WTC11 (cell line): Measurements from ENCODE around the gene POMGNT2. TPM values are rescaled to one million over a fixed set of nuclear protein-coding genes. Genes with fewer than 3 reads are reported as not detected.

Source experiments
- ATAC-seq: fragments of 200-7000 bp; cut with Tn5 transposase; 2 replicates; pipeline ENCODE4 v1.10.0; 2021; ENCODE audit warnings: mild to moderate bottlenecking, moderate library complexity
- CTCF ChIA-PET: fragments of 300-600 bp; sonication (Branson Sonifier 250); formaldehyde crosslinking; loops from one replicate; lab custom pipeline; 2021; ENCODE audit warnings: antibody characterized with exemption; lab: Charles Lee
- POLR2A ChIA-PET: fragments of 350-600 bp; sonication (Branson Sonifier 250); formaldehyde crosslinking; loops from one replicate; lab custom pipeline; 2021; ENCODE audit warnings: antibody characterized with exemption; lab: Charles Lee
- DNase-seq: peaks from one replicate; pipeline ENCODE4 v3.0.0; 2021; ENCODE audit warnings: low spot score
- H3K27ac Mint-ChIP-seq: 2 replicates; pipeline ENCODE4 v1.8.0; 2021; ENCODE audit warnings: mixed read lengths
- H3K27me3 Mint-ChIP-seq: 2 replicates; pipeline ENCODE4 v1.8.0; 2021; ENCODE audit warnings: low read depth, mild to moderate bottlenecking, moderate library complexity, mixed read lengths
- H3K36me3 Mint-ChIP-seq: 2 replicates; pipeline ENCODE4 v1.8.0; 2021; ENCODE audit warnings: mixed read lengths
- H3K4me1 Mint-ChIP-seq: 2 replicates; pipeline ENCODE4 v1.8.0; 2022; ENCODE audit warnings: mixed read lengths
- H3K4me3 Mint-ChIP-seq: 2 replicates; pipeline ENCODE4 v1.8.0; 2021; ENCODE audit warnings: mild to moderate bottlenecking, moderate library complexity, mixed read lengths
- H3K9me3 Mint-ChIP-seq: 2 replicates; pipeline ENCODE4 v1.8.0; 2021; ENCODE audit warnings: mixed read lengths
- ATF1 ChIP-seq: sonication (generic); formaldehyde crosslinking; IDR thresholded peaks from 2 replicates; pipeline ENCODE4 v1.8.1; 2023; ENCODE audit warnings: mild to moderate bottlenecking, moderate library complexity, missing genetic modification reagents
- CREM ChIP-seq: sonication (generic); formaldehyde crosslinking; IDR thresholded peaks from 2 replicates; pipeline ENCODE4 v1.8.1; 2022; ENCODE audit warnings: mild to moderate bottlenecking, missing genetic modification reagents, moderate library complexity
- ELF4 ChIP-seq: sonication (generic); formaldehyde crosslinking; IDR thresholded peaks from 2 replicates; pipeline ENCODE4 v1.8.1; 2022; ENCODE audit warnings: low read depth, mild to moderate bottlenecking, moderate library complexity, missing genetic modification reagents
- EMX1 ChIP-seq: fragments of 250-450 bp; sonication (Bioruptor Pico); IDR thresholded peaks from 2 replicates; pipeline ENCODE4 v1.8.0; 2021; ENCODE audit warnings: mild to moderate bottlenecking
- FOXJ3 ChIP-seq: sonication (generic); formaldehyde crosslinking; IDR thresholded peaks from 2 replicates; pipeline ENCODE4 v1.9.0; 2021; ENCODE audit warnings: missing genetic modification reagents, mild to moderate bottlenecking, borderline replicate concordance
- FOXK1 ChIP-seq: sonication (generic); formaldehyde crosslinking; IDR thresholded peaks from 2 replicates; pipeline ENCODE4 v1.8.0; 2022; ENCODE audit warnings: mild to moderate bottlenecking, moderate library complexity, missing genetic modification reagents
- IRF2 ChIP-seq: sonication (generic); formaldehyde crosslinking; IDR thresholded peaks from 2 replicates; pipeline ENCODE4 v1.8.0; 2022; ENCODE audit warnings: low read depth, missing genetic modification reagents, borderline replicate concordance
- MYBL2 ChIP-seq: sonication (generic); formaldehyde crosslinking; IDR thresholded peaks from 2 replicates; pipeline ENCODE4 v1.8.1; 2023; ENCODE audit warnings: mild to moderate bottlenecking, moderate library complexity, missing genetic modification reagents
- NFATC4 ChIP-seq: fragments of 250-450 bp; sonication (Bioruptor Pico); IDR thresholded peaks from 2 replicates; pipeline ENCODE4 v1.9.0; 2021; ENCODE audit warnings: mild to moderate bottlenecking
- NR1H2 ChIP-seq: sonication (generic); formaldehyde crosslinking; IDR thresholded peaks from 2 replicates; pipeline ENCODE4 v1.9.0; 2021; ENCODE audit warnings: mild to moderate bottlenecking, moderate library complexity, missing genetic modification reagents
- SMAD3 ChIP-seq: sonication (generic); formaldehyde crosslinking; IDR thresholded peaks from 2 replicates; pipeline ENCODE4 v1.8.0; 2022; ENCODE audit warnings: missing genetic modification reagents, mild to moderate bottlenecking, borderline replicate concordance
- ZNF121 ChIP-seq: sonication (generic); formaldehyde crosslinking; IDR thresholded peaks from 2 replicates; pipeline ENCODE4 v1.8.0; 2023; ENCODE audit warnings: missing genetic modification reagents
- ZNF317 ChIP-seq: sonication (generic); formaldehyde crosslinking; IDR thresholded peaks from 2 replicates; pipeline ENCODE4 v1.8.1; 2023; ENCODE audit warnings: low read depth, mild to moderate bottlenecking, moderate library complexity, missing genetic modification reagents, borderline replicate concordance
- ZNF396 ChIP-seq: fragments of 250-450 bp; sonication (Bioruptor Pico); IDR thresholded peaks from 2 replicates; pipeline ENCODE4 v1.8.0; 2021; ENCODE audit warnings: mild to moderate bottlenecking, moderate library complexity, borderline replicate concordance
- total RNA-seq: library from RNA; stranded (reverse); gene quantifications from 3 replicates; pipeline ENCODE4 v1.2.3, GENCODE V29; 2021
- TF ChIP-seq, protein P1 (sequence below): sonication (generic); formaldehyde crosslinking; IDR thresholded peaks from 2 replicates; pipeline ENCODE4 v1.8.1; 2023; ENCODE audit warnings: mild to moderate bottlenecking, missing genetic modification reagents, moderate library complexity
- TF ChIP-seq, protein P2 (sequence below): sonication (generic); formaldehyde crosslinking; conservative IDR thresholded peaks from 2 replicates; pipeline ENCODE4 v1.8.1; 2023; ENCODE audit warnings: mild to moderate bottlenecking, low read depth, missing genetic modification reagents, moderate library complexity
- TF ChIP-seq, protein P3 (sequence below): fragments of 250-450 bp; sonication (Bioruptor Pico); IDR thresholded peaks from 2 replicates; pipeline ENCODE4 v1.9.0; 2021; ENCODE audit warnings: moderate library complexity, mild to moderate bottlenecking, inconsistent platforms, borderline replicate concordance
- TF ChIP-seq, protein P4 (sequence below): fragments of 250-450 bp; sonication (Bioruptor Pico); IDR thresholded peaks from 2 replicates; pipeline ENCODE4 v1.9.0; 2021; ENCODE audit warnings: mild to moderate bottlenecking
- TF ChIP-seq, protein P5 (sequence below): sonication (generic); formaldehyde crosslinking; IDR thresholded peaks from 2 replicates; pipeline ENCODE4 v1.8.1; 2023; ENCODE audit warnings: mild to moderate bottlenecking, missing genetic modification reagents, moderate library complexity
- TF ChIP-seq, protein P6 (sequence below): sonication (generic); formaldehyde crosslinking; IDR thresholded peaks from 2 replicates; pipeline ENCODE4 v1.8.0; 2022; ENCODE audit warnings: mild to moderate bottlenecking, missing genetic modification reagents

POMGNT2 gene
- total RNA-seq, 1 experiment from 2014 or later = 12.5 TPM

DNA sequence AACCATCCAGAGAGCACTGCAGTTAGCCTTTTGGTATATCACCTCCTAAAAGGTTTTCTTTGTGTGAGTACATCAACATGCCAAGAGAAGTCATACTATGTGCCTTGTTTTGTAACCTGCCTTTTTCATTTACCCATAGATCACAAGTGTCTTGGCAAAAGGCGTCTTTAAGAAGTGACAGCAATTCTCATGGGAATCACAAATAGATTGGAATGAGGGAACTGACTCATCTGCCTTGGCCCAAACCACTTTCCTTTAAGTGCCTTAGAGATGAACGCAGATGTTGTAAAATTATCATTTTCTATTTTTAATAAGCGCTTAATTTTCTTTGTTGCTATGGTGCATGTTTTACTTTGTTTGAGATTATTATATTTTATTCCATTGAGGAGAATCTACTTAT is 20.7 kb upstream of the POMGNT2 start:
- ChIA-PET CTCF (interaction anchor here (1.2 kb wide), 1 partner anchor 165 kb away, joined by 3 read pairs; no protein-coding TSS in a partner anchor), POLR2A (no interaction called here)
- TF ChIP-seq FOXK1 (no peak), ATF1 (CRISPR knock-in tag) (no peak), ZNF396 (CRISPR knock-in tag) (no peak), SMAD3 (CRISPR knock-in tag) (no peak), FOXJ3 (CRISPR knock-in tag) (no peak), ZNF317 (no peak), EMX1 (CRISPR knock-in tag) (no peak), IRF2 (CRISPR knock-in tag) (no peak), NR1H2 (CRISPR knock-in tag) (no peak), ELF4 (CRISPR knock-in tag) (no peak), CREM (CRISPR knock-in tag) (no peak)
- TF ChIP-seq, protein P1, sequence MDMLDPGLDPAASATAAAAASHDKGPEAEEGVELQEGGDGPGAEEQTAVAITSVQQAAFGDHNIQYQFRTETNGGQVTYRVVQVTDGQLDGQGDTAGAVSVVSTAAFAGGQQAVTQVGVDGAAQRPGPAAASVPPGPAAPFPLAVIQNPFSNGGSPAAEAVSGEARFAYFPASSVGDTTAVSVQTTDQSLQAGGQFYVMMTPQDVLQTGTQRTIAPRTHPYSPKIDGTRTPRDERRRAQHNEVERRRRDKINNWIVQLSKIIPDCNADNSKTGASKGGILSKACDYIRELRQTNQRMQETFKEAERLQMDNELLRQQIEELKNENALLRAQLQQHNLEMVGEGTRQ (CRISPR knock-in tag) = no peak
- TF ChIP-seq, protein P2, sequence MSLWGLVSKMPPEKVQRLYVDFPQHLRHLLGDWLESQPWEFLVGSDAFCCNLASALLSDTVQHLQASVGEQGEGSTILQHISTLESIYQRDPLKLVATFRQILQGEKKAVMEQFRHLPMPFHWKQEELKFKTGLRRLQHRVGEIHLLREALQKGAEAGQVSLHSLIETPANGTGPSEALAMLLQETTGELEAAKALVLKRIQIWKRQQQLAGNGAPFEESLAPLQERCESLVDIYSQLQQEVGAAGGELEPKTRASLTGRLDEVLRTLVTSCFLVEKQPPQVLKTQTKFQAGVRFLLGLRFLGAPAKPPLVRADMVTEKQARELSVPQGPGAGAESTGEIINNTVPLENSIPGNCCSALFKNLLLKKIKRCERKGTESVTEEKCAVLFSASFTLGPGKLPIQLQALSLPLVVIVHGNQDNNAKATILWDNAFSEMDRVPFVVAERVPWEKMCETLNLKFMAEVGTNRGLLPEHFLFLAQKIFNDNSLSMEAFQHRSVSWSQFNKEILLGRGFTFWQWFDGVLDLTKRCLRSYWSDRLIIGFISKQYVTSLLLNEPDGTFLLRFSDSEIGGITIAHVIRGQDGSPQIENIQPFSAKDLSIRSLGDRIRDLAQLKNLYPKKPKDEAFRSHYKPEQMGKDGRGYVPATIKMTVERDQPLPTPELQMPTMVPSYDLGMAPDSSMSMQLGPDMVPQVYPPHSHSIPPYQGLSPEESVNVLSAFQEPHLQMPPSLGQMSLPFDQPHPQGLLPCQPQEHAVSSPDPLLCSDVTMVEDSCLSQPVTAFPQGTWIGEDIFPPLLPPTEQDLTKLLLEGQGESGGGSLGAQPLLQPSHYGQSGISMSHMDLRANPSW (CRISPR knock-in tag) = no peak
- TF ChIP-seq, protein P3, sequence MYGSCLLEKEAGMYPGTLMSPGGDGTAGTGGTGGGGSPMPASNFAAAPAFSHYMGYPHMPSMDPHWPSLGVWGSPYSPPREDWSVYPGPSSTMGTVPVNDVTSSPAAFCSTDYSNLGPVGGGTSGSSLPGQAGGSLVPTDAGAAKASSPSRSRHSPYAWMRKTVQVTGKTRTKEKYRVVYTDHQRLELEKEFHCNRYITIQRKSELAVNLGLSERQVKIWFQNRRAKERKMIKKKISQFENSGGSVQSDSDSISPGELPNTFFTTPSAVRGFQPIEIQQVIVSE (CRISPR knock-in tag) = no peak
- TF ChIP-seq, protein P4, sequence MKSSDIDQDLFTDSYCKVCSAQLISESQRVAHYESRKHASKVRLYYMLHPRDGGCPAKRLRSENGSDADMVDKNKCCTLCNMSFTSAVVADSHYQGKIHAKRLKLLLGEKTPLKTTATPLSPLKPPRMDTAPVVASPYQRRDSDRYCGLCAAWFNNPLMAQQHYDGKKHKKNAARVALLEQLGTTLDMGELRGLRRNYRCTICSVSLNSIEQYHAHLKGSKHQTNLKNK (CRISPR knock-in tag) = no peak
- TF ChIP-seq, protein P5, sequence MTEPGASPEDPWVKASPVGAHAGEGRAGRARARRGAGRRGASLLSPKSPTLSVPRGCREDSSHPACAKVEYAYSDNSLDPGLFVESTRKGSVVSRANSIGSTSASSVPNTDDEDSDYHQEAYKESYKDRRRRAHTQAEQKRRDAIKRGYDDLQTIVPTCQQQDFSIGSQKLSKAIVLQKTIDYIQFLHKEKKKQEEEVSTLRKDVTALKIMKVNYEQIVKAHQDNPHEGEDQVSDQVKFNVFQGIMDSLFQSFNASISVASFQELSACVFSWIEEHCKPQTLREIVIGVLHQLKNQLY (CRISPR knock-in tag) = no peak
- Mint-ChIP-seq H3K27ac (no peak overlapping the region), H3K4me1 (no peaks in the 10 kb centered on the region), H3K36me3 (no peaks in the 10 kb centered on the region), H3K27me3 (peaks cover 14% of the 10 kb centered on the region), H3K9me3 (peaks cover 8% of the 10 kb centered on the region), H3K4me3 (no peak overlapping the region)
- ATAC-seq = no peak
- DNase-seq = no peak

DNA sequence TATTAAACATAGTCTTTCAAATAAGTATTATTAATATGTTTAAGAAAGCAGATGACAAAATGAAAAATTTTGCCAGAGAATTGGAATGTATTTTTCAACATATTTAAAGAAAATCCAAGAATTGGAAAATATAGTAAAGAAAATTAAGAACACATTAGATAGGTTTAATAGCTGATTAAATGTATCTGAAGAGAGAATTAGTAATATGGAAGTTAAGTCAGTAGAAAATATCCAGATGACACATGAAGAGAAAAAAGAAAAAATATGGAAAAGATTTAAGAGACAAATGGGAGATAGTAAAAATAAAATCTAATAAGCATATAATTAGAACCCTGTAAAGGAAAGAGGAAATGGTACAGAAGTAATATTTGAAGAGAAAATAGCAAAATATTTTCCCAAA is 18.0 kb upstream of the POMGNT2 start:
- no peak overlapping the region for H3K27ac Mint-ChIP-seq
- POLR2A ChIA-PET = no interaction called here
- H3K36me3 Mint-ChIP-seq = no peaks in the 10 kb centered on the region
- H3K4me3 Mint-ChIP-seq = no peak overlapping the region
- no peak for TF ChIP-seq ZNF121
- TF ChIP-seq, protein P6, sequence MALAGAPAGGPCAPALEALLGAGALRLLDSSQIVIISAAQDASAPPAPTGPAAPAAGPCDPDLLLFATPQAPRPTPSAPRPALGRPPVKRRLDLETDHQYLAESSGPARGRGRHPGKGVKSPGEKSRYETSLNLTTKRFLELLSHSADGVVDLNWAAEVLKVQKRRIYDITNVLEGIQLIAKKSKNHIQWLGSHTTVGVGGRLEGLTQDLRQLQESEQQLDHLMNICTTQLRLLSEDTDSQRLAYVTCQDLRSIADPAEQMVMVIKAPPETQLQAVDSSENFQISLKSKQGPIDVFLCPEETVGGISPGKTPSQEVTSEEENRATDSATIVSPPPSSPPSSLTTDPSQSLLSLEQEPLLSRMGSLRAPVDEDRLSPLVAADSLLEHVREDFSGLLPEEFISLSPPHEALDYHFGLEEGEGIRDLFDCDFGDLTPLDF (CRISPR knock-in tag) = no peak
- TF ChIP-seq MYBL2 = no peak
- no peak for TF ChIP-seq NFATC4 (CRISPR knock-in tag)
- H3K27me3 Mint-ChIP-seq = peaks cover 24% of the 10 kb centered on the region
- DNase-seq (no peak), ATAC-seq (no peak)
- CTCF ChIA-PET = no interaction called here
- H3K9me3 Mint-ChIP-seq = peaks cover 8% of the 10 kb centered on the region
- H3K4me1 Mint-ChIP-seq = no peaks in the 10 kb centered on the region
